ENCODE data around the gene SOAT2.

The SOAT2 gene

GRCh38 chr12:53070877-53071492 lies 32.3 kb upstream of the SOAT2 start:
- no peak overlapping the region for H3K4me3 ChIP-seq (ENCODE audit: low read length)
- DNase-seq (ENCODE audit: low read depth), result no peak

GRCh38 chr12:53071591-53072551 lies 31.4 kb upstream of the SOAT2 start:
- no peak for DNase-seq (ENCODE audit: low read depth)
- no peak for TF ChIP-seq CTCF (IDR thresholded peaks at IDR 0.05; ENCODE audit: insufficient read depth, low read depth, low read length, missing control alignments)
- H3K4me3 ChIP-seq (ENCODE audit: low read length), result no peak overlapping the region

More at GRCh38 chr12:53070877-53071492, 32.3 kb upstream of the SOAT2 start:
- TF ChIP-seq CTCF (IDR thresholded peaks at IDR 0.05; ENCODE audit: insufficient read depth, low read depth, low read length, missing control alignments), result no peak

GRCh38 chr12:53073881-53074280 lies 29.4 kb upstream of the SOAT2 start:
- no peak overlapping the region for H3K4me3 ChIP-seq (ENCODE audit: low read length)
- TF ChIP-seq CTCF (IDR thresholded peaks at IDR 0.05; ENCODE audit: insufficient read depth, low read depth, low read length, missing control alignments), result no peak
- DNase-seq (ENCODE audit: low read depth), result no peak

GRCh38 chr12:53074283-53074998 lies 28.8 kb upstream of the SOAT2 start:
- no peak for TF ChIP-seq CTCF (IDR thresholded peaks at IDR 0.05; ENCODE audit: insufficient read depth, low read depth, low read length, missing control alignments)
- no peak overlapping the region for H3K4me3 ChIP-seq (ENCODE audit: low read length)

GRCh38 chr12:53074999-53075370 lies 28.3 kb upstream of the SOAT2 start:
- H3K4me3 ChIP-seq (ENCODE audit: low read length), result no peak overlapping the region
- TF ChIP-seq CTCF (IDR thresholded peaks at IDR 0.05; ENCODE audit: insufficient read depth, low read depth, low read length, missing control alignments), result no peak
- DNase-seq (ENCODE audit: low read depth), result no peak

More at GRCh38 chr12:53074283-53074998, 28.8 kb upstream of the SOAT2 start:
- DNase-seq (ENCODE audit: low read depth), result no peak

- no peak for DNase-seq (ENCODE audit: low read depth)
- no peak for TF ChIP-seq CTCF (IDR thresholded peaks at IDR 0.05; ENCODE audit: insufficient read depth, low read depth, low read length, missing control alignments)
- H3K4me3 ChIP-seq (ENCODE audit: low read length), result no peak overlapping the region
Measured at GRCh38 chr12:53076461-53076860, 26.8 kb upstream of the SOAT2 start.
